AG20443 (cell line): ENCODE results near the gene PEX1.
"Not testable (repeated sequence)": the region's sequence is repeated elsewhere in the genome, so short reads cannot be mapped to it uniquely, and the experiment has no call there.

Experiments
- DNase-seq: peaks from one replicate; pipeline ENCODE4 v3.0.0; 2012; ENCODE audit warnings: low spot score, mixed read lengths

Gene PEX1

GRCh38 chr7:92528188-92528957 lies at the start of gene PEX1, which contains the start of gene RBM48:
Gene PEX1, minus strand, starts transcription at chr7:92528520. Its CDS starts 85 bp downstream, at chr7:92528435.
Gene RBM48, plus strand, starts transcription at chr7:92528795. Its CDS starts 19 bp downstream, at chr7:92528814.
- peak; percentile 97 for DNase-seq

GRCh38 chr7:92576296-92576695 lies 48.0 kb upstream of the PEX1 start:
- DNase-seq: no peak

DNA sequence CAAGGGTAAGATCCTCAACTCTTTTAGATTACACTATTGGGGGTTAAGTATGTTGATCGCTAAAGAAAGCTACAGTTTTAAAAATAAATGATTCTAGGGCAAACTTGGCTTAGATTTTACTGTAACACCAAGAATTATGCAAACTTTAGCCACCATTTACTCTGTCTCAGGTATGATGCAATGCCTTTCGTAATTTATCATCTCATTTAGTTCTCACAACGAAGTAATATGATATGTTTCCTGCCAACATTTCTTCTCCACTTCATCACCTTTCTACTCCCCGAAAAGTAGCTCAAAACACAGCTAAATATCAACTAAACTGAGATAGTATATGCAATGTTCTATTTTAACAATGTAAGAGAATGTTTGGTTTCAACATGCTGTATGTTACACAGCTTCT lies 40.8 kb upstream of the PEX1 start:
- no peak for DNase-seq

GRCh38 chr7:92567460-92567859 lies 39.1 kb upstream of the PEX1 start:
- no peak for DNase-seq

GRCh38 chr7:92563345-92563744 lies 35.0 kb upstream of the PEX1 start:
- DNase-seq: no peak

GRCh38 chr7:92560602-92561001 lies 32.3 kb upstream of the PEX1 start:
- no peak for DNase-seq

- DNase-seq: peak; percentile 6
These were observed 29.6 kb upstream of the PEX1 start for GRCh38 chr7:92557808-92558362.

- DNase-seq: no peak
These were observed 28.9 kb upstream of the PEX1 start for GRCh38 chr7:92557249-92557648.

DNA sequence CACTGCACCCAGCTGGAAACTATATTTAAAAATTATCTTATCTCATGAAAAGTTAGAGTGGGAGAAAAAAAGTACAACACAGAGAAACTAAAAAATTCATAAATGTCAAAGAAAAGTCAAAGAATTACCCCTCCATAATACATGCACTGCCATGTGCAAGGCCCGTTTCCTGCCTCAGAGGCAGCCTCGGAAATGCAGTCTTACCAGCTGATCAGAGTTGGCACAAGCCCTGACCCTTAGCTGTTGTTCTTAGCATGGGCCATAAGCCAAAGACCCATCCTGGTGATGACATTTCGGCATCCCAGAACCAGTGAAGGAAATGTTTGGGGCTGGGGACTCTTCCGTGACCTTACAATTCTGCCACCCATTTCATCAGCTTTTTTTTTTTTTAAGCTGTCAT lies 21.9 kb upstream of the PEX1 start:
- no peak for DNase-seq

- DNase-seq: no peak
These were observed 19.3 kb upstream of the PEX1 start for GRCh38 chr7:92547579-92547978.

GRCh38 chr7:92546856-92547497 lies 18.7 kb upstream of the PEX1 start:
- DNase-seq: no peak

DNA sequence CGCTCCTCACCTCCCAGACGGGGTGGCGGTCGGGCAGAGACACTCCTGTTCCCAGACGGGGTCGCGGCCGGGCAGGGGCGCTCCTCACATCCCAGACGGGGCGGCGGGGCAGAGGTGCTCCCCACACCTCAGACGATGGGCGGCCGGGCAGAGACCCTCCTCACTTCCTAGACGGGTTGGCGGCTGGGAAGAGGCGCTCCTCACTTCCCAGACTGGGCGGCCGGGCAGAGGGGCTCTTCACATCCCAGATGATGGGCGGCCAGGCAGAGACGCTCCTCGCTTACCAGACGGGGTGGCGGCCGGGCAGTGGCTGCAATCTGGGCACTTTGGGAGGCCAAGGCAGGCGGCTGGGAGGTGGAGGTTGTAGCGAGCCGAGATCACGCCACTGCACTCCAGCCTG lies 16.8 kb upstream of the PEX1 start:
- DNase-seq: not testable (repeated sequence)

GRCh38 chr7:92543542-92543941 lies 15.2 kb upstream of the PEX1 start:
- not testable (repeated sequence) for DNase-seq

DNA sequence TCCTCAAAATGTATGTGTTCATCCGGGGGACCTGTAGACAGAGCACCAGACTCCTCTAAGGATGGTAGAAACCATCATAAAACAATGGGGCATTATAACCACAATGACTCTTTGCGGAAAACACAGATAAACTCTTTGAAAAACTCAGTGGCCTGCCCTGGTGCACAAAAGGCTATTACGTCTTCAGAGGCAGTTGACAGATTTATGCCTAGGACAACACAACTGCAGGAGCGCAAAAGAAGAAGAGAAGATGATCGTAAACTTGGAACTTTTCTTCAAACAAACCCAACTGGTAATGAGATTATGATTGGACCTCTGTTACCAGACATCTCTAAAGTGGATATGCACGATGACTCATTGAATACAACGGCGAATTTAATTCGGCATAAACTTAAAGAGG lies 6.3 kb upstream of the PEX1 start:
- DNase-seq: no peak

GRCh38 chr7:92528958-92529264 lies 591 bp upstream of the PEX1 start:
- DNase-seq: no peak

DNA sequence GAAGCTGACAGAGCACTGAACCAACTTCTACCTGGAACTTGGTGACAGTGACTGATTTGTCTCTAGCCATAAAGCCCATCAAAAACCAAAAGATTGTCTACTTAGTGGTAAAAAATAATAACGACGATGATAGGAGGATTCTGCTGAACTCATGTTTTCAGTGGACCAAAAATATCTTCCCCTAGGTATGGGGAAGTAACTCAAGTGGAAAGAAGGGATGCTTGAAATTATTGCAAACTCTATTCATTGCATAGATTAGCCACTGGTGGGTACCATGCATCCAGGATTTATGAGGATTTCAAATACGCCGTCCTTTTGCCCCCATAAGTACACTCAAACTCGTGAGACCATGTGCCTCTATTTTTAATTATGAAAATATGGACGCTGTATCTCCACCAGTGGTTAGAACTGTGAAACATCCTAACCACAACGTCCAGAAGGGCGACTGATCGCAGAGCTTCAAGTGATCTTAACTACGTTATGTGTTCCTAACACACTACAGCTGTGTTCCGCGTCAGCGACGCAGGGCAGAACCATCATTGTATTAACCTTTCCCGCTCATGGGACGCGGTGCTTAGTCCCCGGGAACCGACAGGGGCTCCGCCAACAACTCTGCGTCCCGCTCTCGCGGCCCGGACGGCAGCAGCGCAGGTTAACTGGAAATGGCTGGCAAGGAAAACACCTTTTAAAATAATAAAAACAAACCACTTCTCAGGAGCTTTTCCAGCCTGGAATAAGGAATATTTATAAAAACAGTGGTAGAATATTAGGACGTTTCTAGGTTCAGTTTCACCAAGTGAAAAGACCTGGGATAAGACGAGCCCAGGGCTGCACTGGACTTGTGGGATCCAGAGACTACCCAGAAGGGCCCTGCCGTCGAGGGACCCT lies 776 bp downstream of the PEX1 start:
- peak; percentile 74 for DNase-seq

- DNase-seq: no peak
These were observed 5.2 kb downstream of the PEX1 start for GRCh38 chr7:92523110-92523509.

GRCh38 chr7:92520024-92520423 lies 8.3 kb downstream of the PEX1 start:
- no peak for DNase-seq

GRCh38 chr7:92517631-92518030 lies 10.7 kb downstream of the PEX1 start:
- no peak for DNase-seq

DNA sequence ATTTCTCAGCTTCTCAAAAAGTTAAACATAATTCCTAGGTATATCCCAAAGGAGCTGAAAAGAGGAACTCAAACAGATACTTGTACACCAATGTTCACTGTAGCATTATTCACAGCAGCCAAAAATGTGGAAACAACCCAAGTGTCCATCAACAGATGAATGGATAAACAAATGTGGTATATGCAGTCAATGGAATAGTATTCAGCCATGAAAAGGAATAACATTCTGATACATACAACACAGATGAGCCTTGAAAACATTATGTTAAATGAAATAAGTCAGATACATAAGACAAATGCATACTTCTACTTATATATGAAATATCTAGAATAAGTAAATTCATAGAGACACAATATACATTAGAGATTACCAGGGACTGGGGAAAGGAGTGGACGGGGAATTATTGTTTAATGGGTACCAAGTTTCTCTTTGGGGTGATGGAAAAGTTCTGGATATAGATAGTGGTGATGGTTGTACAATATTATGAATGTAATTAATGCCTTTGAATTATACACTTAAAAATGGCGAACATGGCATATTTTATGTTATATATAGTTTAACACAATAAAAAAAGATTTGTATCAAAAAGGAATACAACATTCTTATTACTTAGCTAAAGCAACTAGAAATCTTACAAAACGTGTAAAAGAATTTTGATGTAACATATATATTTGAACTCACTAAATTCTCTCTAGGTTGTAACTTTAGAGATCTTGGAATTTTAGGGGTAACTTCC lies 15.0 kb downstream of the PEX1 start:
- DNase-seq: no peak

DNA sequence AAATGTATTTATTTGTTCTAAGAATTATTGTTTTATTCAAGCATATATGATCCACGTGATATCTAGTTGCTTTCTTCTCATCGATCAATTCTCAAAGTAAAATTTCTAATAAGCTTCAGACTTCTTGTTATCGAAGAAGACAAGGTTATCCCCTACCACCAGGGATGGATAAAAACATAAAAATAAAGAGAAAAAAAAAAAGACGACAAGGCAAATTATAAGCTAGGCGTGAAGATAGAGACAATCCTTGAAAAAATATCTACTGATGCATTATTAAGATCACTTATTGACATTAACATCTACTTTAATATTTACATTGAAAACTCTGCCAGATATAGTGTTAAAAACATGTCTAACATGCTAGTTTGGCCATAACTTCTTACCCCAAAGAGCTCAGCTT lies 19.4 kb downstream of the PEX1 start:
- DNase-seq: no peak

GRCh38 chr7:92506363-92506762 lies 22.0 kb downstream of the PEX1 start:
- DNase-seq: no peak
